Measurements from ENCODE around the gene E2F4. TPM values are rescaled to one million over a fixed set of nuclear protein-coding genes. Genes with fewer than 3 reads are reported as not detected.

E2F4 gene
- total RNA-seq, 1 experiment from 2014 or later, result 86.2 TPM

DNA sequence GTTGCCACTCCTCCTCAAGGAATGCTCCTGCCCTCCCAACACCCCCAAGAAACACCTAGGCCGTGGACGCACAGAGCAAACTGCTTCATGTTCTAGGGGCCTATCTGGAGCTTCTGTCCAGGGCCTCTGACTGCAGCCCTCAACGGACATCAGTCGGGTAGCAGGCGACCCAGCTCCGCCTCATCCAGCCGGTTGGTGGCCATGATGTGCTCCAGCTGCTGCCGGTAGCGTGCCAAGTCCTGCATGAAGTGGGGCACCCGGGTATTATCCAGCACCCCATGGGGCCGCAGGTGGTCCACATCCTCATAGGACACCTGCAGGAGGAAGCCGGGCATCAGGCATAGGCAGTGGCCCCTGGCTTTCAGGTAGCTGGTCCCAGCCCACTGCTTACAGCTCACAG, 15.3 kb upstream of the E2F4 start:
- no peak overlapping the region for H3K9ac ChIP-seq (ENCODE audit: low read length)
- no peak for ATAC-seq
- no peaks in the 10 kb centered on the region for H3K9me2 ChIP-seq (replicated peaks; ENCODE audit: low read length)
- no peak overlapping the region for H3K27ac ChIP-seq (ENCODE audit: low read length)
- H3K27me3 ChIP-seq (ENCODE audit: low read length), result no peaks in the 10 kb centered on the region
- TF ChIP-seq, protein P1, sequence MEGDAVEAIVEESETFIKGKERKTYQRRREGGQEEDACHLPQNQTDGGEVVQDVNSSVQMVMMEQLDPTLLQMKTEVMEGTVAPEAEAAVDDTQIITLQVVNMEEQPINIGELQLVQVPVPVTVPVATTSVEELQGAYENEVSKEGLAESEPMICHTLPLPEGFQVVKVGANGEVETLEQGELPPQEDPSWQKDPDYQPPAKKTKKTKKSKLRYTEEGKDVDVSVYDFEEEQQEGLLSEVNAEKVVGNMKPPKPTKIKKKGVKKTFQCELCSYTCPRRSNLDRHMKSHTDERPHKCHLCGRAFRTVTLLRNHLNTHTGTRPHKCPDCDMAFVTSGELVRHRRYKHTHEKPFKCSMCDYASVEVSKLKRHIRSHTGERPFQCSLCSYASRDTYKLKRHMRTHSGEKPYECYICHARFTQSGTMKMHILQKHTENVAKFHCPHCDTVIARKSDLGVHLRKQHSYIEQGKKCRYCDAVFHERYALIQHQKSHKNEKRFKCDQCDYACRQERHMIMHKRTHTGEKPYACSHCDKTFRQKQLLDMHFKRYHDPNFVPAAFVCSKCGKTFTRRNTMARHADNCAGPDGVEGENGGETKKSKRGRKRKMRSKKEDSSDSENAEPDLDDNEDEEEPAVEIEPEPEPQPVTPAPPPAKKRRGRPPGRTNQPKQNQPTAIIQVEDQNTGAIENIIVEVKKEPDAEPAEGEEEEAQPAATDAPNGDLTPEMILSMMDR (conservative IDR thresholded peaks at IDR 0.05; ENCODE audit: low read depth, low read length), result no peak
- TF ChIP-seq EZH2 (IDR thresholded peaks at IDR 0.05; ENCODE audit: low read length, unreplicated experiment), result no peak
- no peak for TF ChIP-seq EZH2phosphoT487 (IDR thresholded peaks at IDR 0.05; ENCODE audit: borderline replicate concordance, low read length)
- H3K4me1 ChIP-seq (ENCODE audit: insufficient read depth, low read length), result peaks cover 40% of the 10 kb centered on the region
- ChIA-PET POLR2A (ENCODE audit: unreplicated experiment) (no interaction called here), CTCF (no interaction called here)
- H3K4me2 ChIP-seq (ENCODE audit: low read length), result no peak overlapping the region
- no peaks in the 10 kb centered on the region for H4K20me1 ChIP-seq (ENCODE audit: low read length)
- no peak overlapping the region for H2AFZ ChIP-seq (ENCODE audit: low read length)
- intact Hi-C loops (cut with micrococcal nuclease), result no loop called here
- H3F3A ChIP-seq (ENCODE audit: low read length, unreplicated experiment), result no peaks in the 10 kb centered on the region
- H3K79me2 ChIP-seq (ENCODE audit: low read length), result peaks cover 27% of the 10 kb centered on the region
- no TSS peak for BruUV-seq (replicated peaks)
- DNase-seq, result no peak
- no peaks in the 10 kb centered on the region for H3K36me3 ChIP-seq (ENCODE audit: low read depth, low read length)
- H3K4me3 ChIP-seq (ENCODE audit: low read length), result no peak overlapping the region
- H3K9me3 ChIP-seq (ENCODE audit: low read length), result no peaks in the 10 kb centered on the region

GRCh38 chr16:67177743-67178699, 13.9 kb upstream of the E2F4 start:
- Histone ChIP-seq H3K27ac (ENCODE audit: low read length) (0 out of 2 replicates have a peak overlapping the region, but pooled peaks have one; percentile 39), H2AFZ (ENCODE audit: low read length) (peak overlapping the region; percentile 59; the same call in 1 of the 2 replicates)
- CTCF ChIA-PET, result interaction anchor here (0.7 kb wide), 1 partner anchor 224 kb away, joined by 12 read pairs; no protein-coding TSS in a partner anchor

GRCh38 chr16:67179421-67180080, 12.4 kb upstream of the E2F4 start:
- no TSS peak for BruUV-seq (replicated peaks)
- no peak overlapping the region for H3K4me2 ChIP-seq (ENCODE audit: low read length)
- no peak for ATAC-seq
- H3K79me2 ChIP-seq (ENCODE audit: low read length), result peaks cover 38% of the 10 kb centered on the region
- H3K27me3 ChIP-seq (ENCODE audit: low read length), result no peaks in the 10 kb centered on the region
- H3K9me2 ChIP-seq (replicated peaks; ENCODE audit: low read length), result no peaks in the 10 kb centered on the region
- H2AFZ ChIP-seq (ENCODE audit: low read length), result no peak overlapping the region
- no peak overlapping the region for H3K4me3 ChIP-seq (ENCODE audit: low read length)
- ChIA-PET CTCF (no interaction called here), POLR2A (ENCODE audit: unreplicated experiment) (no interaction called here)
- H3K9me3 ChIP-seq (ENCODE audit: low read length), result no peaks in the 10 kb centered on the region
- no peaks in the 10 kb centered on the region for H4K20me1 ChIP-seq (ENCODE audit: low read length)
- intact Hi-C loops (cut with micrococcal nuclease), result no loop called here
- no peak overlapping the region for H3K27ac ChIP-seq (ENCODE audit: low read length)
- peaks cover 44% of the 10 kb centered on the region for H3K4me1 ChIP-seq (ENCODE audit: insufficient read depth, low read length)
- no peaks in the 10 kb centered on the region for H3F3A ChIP-seq (ENCODE audit: low read length, unreplicated experiment)
- no peak overlapping the region for H3K9ac ChIP-seq (ENCODE audit: low read length)
- no peaks in the 10 kb centered on the region for H3K36me3 ChIP-seq (ENCODE audit: low read depth, low read length)
- DNase-seq, result no peak
- TF ChIP-seq, protein P1 (conservative IDR thresholded peaks at IDR 0.05; ENCODE audit: low read depth, low read length), result peak; percentile 38; the same call in 1 of the 2 replicates
- no peak for TF ChIP-seq EZH2 (IDR thresholded peaks at IDR 0.05; ENCODE audit: low read length, unreplicated experiment)
- no peak for TF ChIP-seq EZH2phosphoT487 (IDR thresholded peaks at IDR 0.05; ENCODE audit: borderline replicate concordance, low read length)

More at GRCh38 chr16:67177743-67178699, 13.9 kb upstream of the E2F4 start:
- no TSS peak for BruUV-seq (replicated peaks)
- Histone ChIP-seq H3K4me3 (ENCODE audit: low read length) (peak overlapping the region; percentile 66), H3K4me2 (ENCODE audit: low read length) (peak overlapping the region; percentile 87), H3K9ac (ENCODE audit: low read length) (peak overlapping the region; percentile 27; the same call in 1 of the 2 replicates), H3K27me3 (ENCODE audit: low read length) (no peaks in the 10 kb centered on the region), H3K79me2 (ENCODE audit: low read length) (peaks cover 37% of the 10 kb centered on the region), H3K9me3 (ENCODE audit: low read length) (no peaks in the 10 kb centered on the region), H3K9me2 (replicated peaks; ENCODE audit: low read length) (no peaks in the 10 kb centered on the region), H4K20me1 (ENCODE audit: low read length) (no peaks in the 10 kb centered on the region), H3F3A (ENCODE audit: low read length, unreplicated experiment) (no peaks in the 10 kb centered on the region), H3K4me1 (ENCODE audit: insufficient read depth, low read length) (peaks cover 50% of the 10 kb centered on the region), H3K36me3 (ENCODE audit: low read depth, low read length) (no peaks in the 10 kb centered on the region)
- peak; percentile 86 for DNase-seq
- intact Hi-C loops (cut with micrococcal nuclease), result no loop called here
- POLR2A ChIA-PET (ENCODE audit: unreplicated experiment), result no interaction called here
- TF ChIP-seq EZH2phosphoT487 (IDR thresholded peaks at IDR 0.05; ENCODE audit: borderline replicate concordance, low read length) (peak; percentile 69; the same call in 1 of the 2 replicates), EZH2 (IDR thresholded peaks at IDR 0.05; ENCODE audit: low read length, unreplicated experiment) (no peak)
- peak; percentile 42 for ATAC-seq
